Measurements from ENCODE around the gene EXD3.

EXD3 gene

DNA sequence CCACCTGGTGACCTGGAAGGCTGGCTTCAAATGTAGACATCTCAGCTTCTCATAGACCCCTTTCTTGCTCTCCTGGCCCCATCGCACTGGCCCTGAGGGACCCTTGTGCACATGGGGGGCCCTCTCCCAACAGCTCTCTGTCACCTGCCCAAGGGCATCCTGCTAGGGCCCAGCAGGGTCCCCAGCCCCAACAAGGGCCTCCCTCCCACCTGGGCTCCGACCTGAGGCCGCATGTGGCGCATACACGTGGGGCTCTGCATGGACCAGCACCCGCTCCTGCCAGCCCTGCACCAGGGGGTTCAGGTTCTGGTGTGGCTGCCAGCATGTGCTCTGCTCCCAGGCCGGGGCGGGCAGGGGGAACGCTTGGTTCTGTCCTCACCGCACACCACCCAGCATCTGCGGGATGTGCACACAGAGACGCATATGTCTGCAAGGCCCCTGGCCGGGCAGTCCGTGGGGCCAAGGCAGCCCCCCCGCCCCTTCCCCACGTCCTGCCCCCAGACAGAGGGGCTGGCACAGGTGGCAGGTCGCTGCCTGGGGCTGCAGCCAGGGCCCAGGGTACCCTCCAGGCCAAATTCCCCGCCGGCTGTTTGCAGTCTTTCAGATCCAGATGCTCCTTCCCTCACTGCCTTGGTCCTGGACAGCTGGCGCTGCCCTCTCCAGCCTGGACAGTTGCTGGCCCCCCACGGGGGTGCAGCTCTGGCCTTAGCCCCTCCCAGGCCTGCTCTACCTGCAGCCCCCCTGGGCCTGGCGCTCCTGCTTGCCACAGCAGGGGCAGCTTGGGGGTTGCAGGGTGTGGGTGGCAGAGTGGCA lies 103.0 kb downstream of the EXD3 start:
- Histone ChIP-seq H3K9me3 (no peaks in the 10 kb centered on the region), H3K4me3 (ENCODE audit: low read depth in 1 of 2, low read length in 1 of 2) (no peak overlapping the region), H3K36me3 (no peaks in the 10 kb centered on the region), H3K27ac (no peak overlapping the region), H3K27me3 (peaks cover 48% of the 10 kb centered on the region), H3K4me1 (ENCODE audit: control insufficient read depth in 1 of 2, insufficient read depth in 1 of 2, low read depth in 1 of 2, low read length in 1 of 2) (peaks cover 0 to 7% of the 10 kb centered on the region in 2 experiments)
- TF ChIP-seq, protein P1, sequence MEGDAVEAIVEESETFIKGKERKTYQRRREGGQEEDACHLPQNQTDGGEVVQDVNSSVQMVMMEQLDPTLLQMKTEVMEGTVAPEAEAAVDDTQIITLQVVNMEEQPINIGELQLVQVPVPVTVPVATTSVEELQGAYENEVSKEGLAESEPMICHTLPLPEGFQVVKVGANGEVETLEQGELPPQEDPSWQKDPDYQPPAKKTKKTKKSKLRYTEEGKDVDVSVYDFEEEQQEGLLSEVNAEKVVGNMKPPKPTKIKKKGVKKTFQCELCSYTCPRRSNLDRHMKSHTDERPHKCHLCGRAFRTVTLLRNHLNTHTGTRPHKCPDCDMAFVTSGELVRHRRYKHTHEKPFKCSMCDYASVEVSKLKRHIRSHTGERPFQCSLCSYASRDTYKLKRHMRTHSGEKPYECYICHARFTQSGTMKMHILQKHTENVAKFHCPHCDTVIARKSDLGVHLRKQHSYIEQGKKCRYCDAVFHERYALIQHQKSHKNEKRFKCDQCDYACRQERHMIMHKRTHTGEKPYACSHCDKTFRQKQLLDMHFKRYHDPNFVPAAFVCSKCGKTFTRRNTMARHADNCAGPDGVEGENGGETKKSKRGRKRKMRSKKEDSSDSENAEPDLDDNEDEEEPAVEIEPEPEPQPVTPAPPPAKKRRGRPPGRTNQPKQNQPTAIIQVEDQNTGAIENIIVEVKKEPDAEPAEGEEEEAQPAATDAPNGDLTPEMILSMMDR (IDR thresholded peaks at IDR 0.05), result no peak

DNA sequence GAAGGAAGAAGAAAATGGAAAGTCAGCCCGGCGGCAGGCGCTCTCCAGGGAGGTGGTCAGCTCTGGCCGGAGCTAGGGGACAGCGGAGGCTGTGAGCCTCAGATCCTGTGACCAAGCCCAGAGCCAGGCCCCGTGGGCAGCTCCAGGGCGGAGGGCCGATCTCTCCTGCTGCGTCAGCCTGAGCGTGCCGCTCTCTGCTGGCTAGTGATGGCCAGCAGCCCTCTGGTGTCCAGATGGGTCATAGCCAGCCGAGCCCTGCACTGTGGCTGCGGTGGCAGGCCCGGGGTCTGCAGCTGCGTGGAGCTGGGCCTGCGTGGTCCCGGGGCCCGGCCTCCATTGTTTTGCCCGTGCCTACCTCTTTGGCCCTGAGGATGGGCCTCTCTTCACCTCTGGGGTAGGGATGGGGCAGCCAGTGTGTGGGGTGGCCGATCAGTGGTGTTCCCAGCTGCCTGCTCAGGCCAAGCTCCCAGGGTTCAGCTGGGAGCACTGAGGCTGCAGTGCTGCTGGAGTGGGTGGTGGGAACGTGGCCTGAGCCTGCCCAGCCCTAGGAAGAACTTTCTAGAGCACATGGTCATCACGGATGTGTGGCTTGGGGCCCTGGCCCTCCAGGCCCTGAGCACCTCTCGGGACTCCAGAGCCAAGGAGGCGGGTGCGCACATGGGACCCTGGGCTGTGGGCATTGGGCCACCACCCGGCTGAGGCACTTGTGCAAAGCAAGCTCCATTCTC lies 103.8 kb downstream of the EXD3 start:
- TF ChIP-seq, protein P1 (IDR thresholded peaks at IDR 0.05), result no peak
- no peaks in the 10 kb centered on the region for H3K36me3 ChIP-seq
- no peak overlapping the region for H3K27ac ChIP-seq

DNA sequence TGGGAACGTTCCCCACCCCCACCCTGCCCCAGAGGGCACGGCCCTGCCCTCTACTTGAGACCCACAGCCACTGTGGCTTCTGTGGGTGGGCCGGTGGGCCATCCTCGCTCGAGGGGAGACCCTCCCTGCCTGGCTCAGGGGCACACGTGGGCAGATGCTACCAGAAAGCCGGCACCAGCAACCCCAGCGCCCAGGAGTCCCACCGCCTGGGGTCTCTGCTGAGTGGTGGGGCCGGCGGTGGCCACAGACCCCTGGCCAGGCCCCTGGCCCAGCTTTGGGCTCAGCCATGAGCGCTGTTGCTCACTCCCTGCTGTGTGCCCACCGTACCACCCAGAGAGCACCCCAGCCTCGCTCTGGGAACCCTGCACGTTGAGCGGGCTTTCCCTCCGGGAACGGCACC lies 104.4 kb downstream of the EXD3 start:
- H3K9me3 ChIP-seq, result no peaks in the 10 kb centered on the region
- TF ChIP-seq, protein P1 (IDR thresholded peaks at IDR 0.05), result no peak
- no peak overlapping the region for H3K27ac ChIP-seq
- H3K4me3 ChIP-seq (ENCODE audit: low read depth in 1 of 2, low read length in 1 of 2), result no peak overlapping the region
- H3K4me1 ChIP-seq (ENCODE audit: control insufficient read depth in 1 of 2, insufficient read depth in 1 of 2, low read depth in 1 of 2, low read length in 1 of 2), result peaks cover 0 to 7% of the 10 kb centered on the region in 2 experiments
- peaks cover 58% of the 10 kb centered on the region for H3K27me3 ChIP-seq
- H3K36me3 ChIP-seq, result no peaks in the 10 kb centered on the region

More for the DNA sequence above, 103.8 kb downstream of the EXD3 start:
- no peaks in the 10 kb centered on the region for H3K9me3 ChIP-seq
- H3K4me3 ChIP-seq (ENCODE audit: low read depth in 1 of 2, low read length in 1 of 2), result no peak overlapping the region
- H3K4me1 ChIP-seq (ENCODE audit: control insufficient read depth in 1 of 2, insufficient read depth in 1 of 2, low read depth in 1 of 2, low read length in 1 of 2), result peaks cover 0 to 7% of the 10 kb centered on the region in 2 experiments
- H3K27me3 ChIP-seq, result peaks cover 56% of the 10 kb centered on the region

DNA sequence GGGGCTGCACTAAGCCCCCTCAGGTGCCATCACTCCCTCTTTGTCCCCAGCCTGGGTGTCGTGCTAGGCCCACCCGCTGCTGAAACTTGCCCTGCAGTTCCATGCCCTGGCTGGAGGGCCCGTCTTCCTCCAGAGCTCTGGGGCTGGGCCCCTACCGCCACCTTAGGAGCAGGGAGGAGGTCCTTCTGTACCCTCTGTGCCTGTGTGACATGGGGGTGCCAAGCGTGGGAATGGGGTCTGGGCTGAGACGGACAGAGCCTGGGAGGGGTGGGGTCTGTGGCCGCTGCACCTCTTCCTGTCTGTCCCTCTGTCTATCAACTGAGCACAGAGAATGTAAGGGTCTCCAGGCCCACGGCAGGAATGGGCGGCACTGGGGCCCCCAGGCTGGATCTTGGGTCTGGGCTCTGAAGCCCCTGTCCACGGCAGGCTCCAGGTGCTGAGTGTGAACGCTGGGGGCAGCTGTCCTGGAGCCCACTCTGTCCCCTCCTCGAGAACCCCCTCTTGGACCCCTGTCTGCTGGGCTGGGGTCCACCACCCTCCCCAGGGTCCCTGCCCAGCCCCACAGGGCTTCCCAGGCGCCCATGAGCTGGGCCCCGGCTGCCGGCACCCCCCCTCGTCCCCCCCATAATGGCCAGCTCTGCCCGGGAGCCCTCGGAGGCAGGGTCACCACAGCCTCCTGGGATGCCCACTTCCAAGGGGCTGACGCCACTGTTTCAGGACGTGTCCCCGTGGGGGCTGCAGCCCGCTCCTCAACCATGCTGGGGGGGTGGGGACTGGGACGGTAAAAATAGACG lies 105.0 kb downstream of the EXD3 start:
- TF ChIP-seq, protein P1 (IDR thresholded peaks at IDR 0.05), result no peak
- Histone ChIP-seq H3K27ac (no peak overlapping the region), H3K4me3 (ENCODE audit: low read depth in 1 of 2, low read length in 1 of 2) (no peak overlapping the region), H3K27me3 (peaks cover 58% of the 10 kb centered on the region), H3K36me3 (no peaks in the 10 kb centered on the region), H3K9me3 (no peaks in the 10 kb centered on the region), H3K4me1 (ENCODE audit: control insufficient read depth in 1 of 2, insufficient read depth in 1 of 2, low read depth in 1 of 2, low read length in 1 of 2) (peaks cover 0 to 7% of the 10 kb centered on the region in 2 experiments)

DNA sequence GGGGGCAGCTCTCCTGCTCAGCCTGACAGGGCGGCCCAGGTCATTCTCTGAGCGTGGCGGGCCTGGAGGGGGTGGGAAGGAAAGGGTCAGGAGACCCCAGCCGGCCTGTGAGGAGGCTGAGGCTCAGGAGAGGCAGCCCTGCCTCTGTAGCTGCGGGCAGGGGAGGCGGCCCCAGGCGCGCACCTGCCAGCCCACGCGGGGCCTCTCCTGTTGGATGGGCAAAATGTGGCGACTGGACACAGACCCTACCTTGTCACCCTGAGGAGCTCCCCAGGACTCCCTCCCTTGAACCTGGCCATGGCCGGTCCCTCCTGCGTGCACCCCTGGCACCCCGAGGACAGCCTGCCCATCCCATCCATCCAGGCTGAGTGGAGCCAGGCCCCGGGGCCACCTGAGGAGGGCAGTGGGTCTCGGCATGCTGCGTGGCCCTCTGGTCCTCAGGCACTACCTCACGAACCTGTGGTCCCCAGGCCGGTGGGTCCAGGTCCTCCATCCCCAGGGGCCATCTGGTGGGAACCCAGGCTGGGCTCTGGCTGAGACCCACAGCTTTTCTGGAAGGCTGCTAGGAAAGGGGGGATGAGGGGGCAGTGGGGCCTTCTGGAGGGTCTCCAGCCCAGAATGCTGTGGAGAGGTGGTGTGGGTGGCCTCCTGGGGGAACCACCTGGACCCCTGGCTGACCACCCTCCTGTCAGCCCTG lies 105.8 kb downstream of the EXD3 start:
- Histone ChIP-seq H3K27ac (no peak overlapping the region), H3K9me3 (no peaks in the 10 kb centered on the region), H3K4me3 (ENCODE audit: low read depth in 1 of 2, low read length in 1 of 2) (no peak overlapping the region), H3K36me3 (no peaks in the 10 kb centered on the region), H3K4me1 (ENCODE audit: control insufficient read depth in 1 of 2, insufficient read depth in 1 of 2, low read depth in 1 of 2, low read length in 1 of 2) (peaks cover 0 to 7% of the 10 kb centered on the region in 2 experiments), H3K27me3 (peaks cover 58% of the 10 kb centered on the region)
- TF ChIP-seq, protein P1 (IDR thresholded peaks at IDR 0.05), result no peak

Measured in neutrophil (primary cell).